ENCODE data around the gene ARL6IP1. TPM values are rescaled to one million over a fixed set of nuclear protein-coding genes. Genes with fewer than 3 reads are reported as not detected.

ARL6IP1 gene
- total RNA-seq, 1 donor from 2014 or later = 109 TPM

GRCh38 chr16:18816286-18816685 is 14.9 kb upstream of the ARL6IP1 start:
- H3K36me3 Mint-ChIP-seq (ENCODE audit: low read depth) = peaks cover 46% of the 10 kb centered on the region
- intact Hi-C loops (cut with micrococcal nuclease) = no loop called here
- no peak for DNase-seq (ENCODE audit: low spot score)
- H3K4me1 Mint-ChIP-seq (ENCODE audit: low read depth) = peaks cover 12% of the 10 kb centered on the region
- no peak overlapping the region for H3K27ac Mint-ChIP-seq
- no peaks in the 10 kb centered on the region for H3K9me3 Mint-ChIP-seq
- no peaks in the 10 kb centered on the region for H3K27me3 Mint-ChIP-seq (ENCODE audit: insufficient read depth)
- H3K4me3 Mint-ChIP-seq = no peak overlapping the region

GRCh38 chr16:18811925-18812324 is 10.6 kb upstream of the ARL6IP1 start:
- Mint-ChIP-seq H3K27me3 (ENCODE audit: insufficient read depth) (no peaks in the 10 kb centered on the region), H3K4me1 (ENCODE audit: low read depth) (peaks cover 2% of the 10 kb centered on the region), H3K36me3 (ENCODE audit: low read depth) (peaks cover 53% of the 10 kb centered on the region), H3K4me3 (no peak overlapping the region), H3K9me3 (no peaks in the 10 kb centered on the region), H3K27ac (no peak overlapping the region)
- intact Hi-C loops (cut with micrococcal nuclease) = no loop called here
- DNase-seq (ENCODE audit: low spot score) = no peak

- H3K36me3 Mint-ChIP-seq (ENCODE audit: low read depth) = peaks cover 51% of the 10 kb centered on the region
- H3K4me3 Mint-ChIP-seq = no peak overlapping the region
- peaks cover 30% of the 10 kb centered on the region for H3K4me1 Mint-ChIP-seq (ENCODE audit: low read depth)
- H3K27me3 Mint-ChIP-seq (ENCODE audit: insufficient read depth) = no peaks in the 10 kb centered on the region
- intact Hi-C loops (cut with micrococcal nuclease) = no loop called here
- DNase-seq (ENCODE audit: low spot score) = no peak
- no peaks in the 10 kb centered on the region for H3K9me3 Mint-ChIP-seq
- H3K27ac Mint-ChIP-seq = no peak overlapping the region
Measured at GRCh38 chr16:18809165-18809564, 7.8 kb upstream of the ARL6IP1 start.

GRCh38 chr16:18805257-18805773 is 4.0 kb upstream of the ARL6IP1 start:
- H3K4me1 Mint-ChIP-seq (ENCODE audit: low read depth) = peaks cover 46% of the 10 kb centered on the region
- H3K9me3 Mint-ChIP-seq = no peaks in the 10 kb centered on the region
- no peak for DNase-seq (ENCODE audit: low spot score)
- peaks cover 38% of the 10 kb centered on the region for H3K36me3 Mint-ChIP-seq (ENCODE audit: low read depth)
- intact Hi-C loops (cut with micrococcal nuclease) = no loop called here
- no peak overlapping the region for H3K4me3 Mint-ChIP-seq
- H3K27ac Mint-ChIP-seq = peak overlapping the region; percentile 90
- no peaks in the 10 kb centered on the region for H3K27me3 Mint-ChIP-seq (ENCODE audit: insufficient read depth)

GRCh38 chr16:18804540-18804939 is 3.2 kb upstream of the ARL6IP1 start:
- DNase-seq (ENCODE audit: low spot score) = no peak
- Mint-ChIP-seq H3K27ac (peak overlapping the region; percentile 90), H3K4me1 (ENCODE audit: low read depth) (peaks cover 54% of the 10 kb centered on the region), H3K27me3 (ENCODE audit: insufficient read depth) (no peaks in the 10 kb centered on the region), H3K4me3 (peak overlapping the region; percentile 68), H3K36me3 (ENCODE audit: low read depth) (peaks cover 40% of the 10 kb centered on the region), H3K9me3 (no peaks in the 10 kb centered on the region)
- intact Hi-C loops (cut with micrococcal nuclease) = loop anchor here (5.0 kb wide), 1 partner anchor 143 kb away; no protein-coding TSS in a partner anchor

GRCh38 chr16:18803569-18804462 is 2.5 kb upstream of the ARL6IP1 start:
- Mint-ChIP-seq H3K27me3 (ENCODE audit: insufficient read depth) (no peaks in the 10 kb centered on the region), H3K9me3 (no peaks in the 10 kb centered on the region), H3K36me3 (ENCODE audit: low read depth) (peaks cover 37% of the 10 kb centered on the region), H3K4me1 (ENCODE audit: low read depth) (peaks cover 61% of the 10 kb centered on the region), H3K4me3 (peak overlapping the region; percentile 68), H3K27ac (peak overlapping the region; percentile 90)
- intact Hi-C loops (cut with micrococcal nuclease) = loop anchor here (5.0 kb wide), 1 partner anchor 143 kb away; no protein-coding TSS in a partner anchor
- DNase-seq (ENCODE audit: low spot score) = no peak

GRCh38 chr16:18802767-18803343 is 1.5 kb upstream of the ARL6IP1 start:
- peak overlapping the region; percentile 90 for H3K27ac Mint-ChIP-seq
- peak overlapping the region; percentile 95 for H3K4me3 Mint-ChIP-seq
- no peaks in the 10 kb centered on the region for H3K9me3 Mint-ChIP-seq
- H3K4me1 Mint-ChIP-seq (ENCODE audit: low read depth) = peaks cover 70% of the 10 kb centered on the region
- peaks cover 31% of the 10 kb centered on the region for H3K36me3 Mint-ChIP-seq (ENCODE audit: low read depth)
- no peaks in the 10 kb centered on the region for H3K27me3 Mint-ChIP-seq (ENCODE audit: insufficient read depth)
- intact Hi-C loops (cut with micrococcal nuclease) = loop anchor here (5.0 kb wide), 1 partner anchor 144 kb away; no protein-coding TSS in a partner anchor
- no peak for DNase-seq (ENCODE audit: low spot score)

- Mint-ChIP-seq H3K4me3 (peak overlapping the region; percentile 95), H3K9me3 (no peaks in the 10 kb centered on the region), H3K4me1 (ENCODE audit: low read depth) (peaks cover 71% of the 10 kb centered on the region), H3K27me3 (ENCODE audit: insufficient read depth) (no peaks in the 10 kb centered on the region), H3K27ac (peak overlapping the region; percentile 97), H3K36me3 (ENCODE audit: low read depth) (peaks cover 35% of the 10 kb centered on the region)
- intact Hi-C loops (cut with micrococcal nuclease) = loop anchor here (1.0 to 5.0 kb wide), 7 partner anchors 10 to 755 kb away; partner anchors contain the start of genes COQ7, RPS15A, SMG1 and VPS35L
- no peak for DNase-seq (ENCODE audit: low spot score)
Measured at GRCh38 chr16:18800775-18801144, 589 bp downstream of the ARL6IP1 start.

- intact Hi-C loops (cut with micrococcal nuclease) = loop anchor here (5.0 kb wide), 1 partner anchor 147 kb away; no protein-coding TSS in a partner anchor
- peak overlapping the region; percentile 97 for H3K27ac Mint-ChIP-seq
- H3K4me1 Mint-ChIP-seq (ENCODE audit: low read depth) = peaks cover 70% of the 10 kb centered on the region
- H3K4me3 Mint-ChIP-seq = peak overlapping the region; percentile 95
- no peak for DNase-seq (ENCODE audit: low spot score)
- H3K36me3 Mint-ChIP-seq (ENCODE audit: low read depth) = peaks cover 38% of the 10 kb centered on the region
- H3K9me3 Mint-ChIP-seq = no peaks in the 10 kb centered on the region
- no peaks in the 10 kb centered on the region for H3K27me3 Mint-ChIP-seq (ENCODE audit: insufficient read depth)
Measured at GRCh38 chr16:18800293-18800692, 1.1 kb downstream of the ARL6IP1 start.

GRCh38 chr16:18799500-18799899 is 1.8 kb downstream of the ARL6IP1 start:
- Mint-ChIP-seq H3K27me3 (ENCODE audit: insufficient read depth) (no peaks in the 10 kb centered on the region), H3K4me1 (ENCODE audit: low read depth) (peaks cover 62% of the 10 kb centered on the region), H3K4me3 (peak overlapping the region; percentile 95), H3K27ac (no peak overlapping the region), H3K9me3 (no peaks in the 10 kb centered on the region), H3K36me3 (ENCODE audit: low read depth) (peaks cover 41% of the 10 kb centered on the region)
- no peak for DNase-seq (ENCODE audit: low spot score)
- intact Hi-C loops (cut with micrococcal nuclease) = no loop called here

GRCh38 chr16:18797746-18798145 is 3.6 kb downstream of the ARL6IP1 start:
- Mint-ChIP-seq H3K9me3 (no peaks in the 10 kb centered on the region), H3K27me3 (ENCODE audit: insufficient read depth) (no peaks in the 10 kb centered on the region), H3K4me3 (no peak overlapping the region), H3K27ac (no peak overlapping the region), H3K36me3 (ENCODE audit: low read depth) (peaks cover 45% of the 10 kb centered on the region), H3K4me1 (ENCODE audit: low read depth) (peaks cover 52% of the 10 kb centered on the region)
- no peak for DNase-seq (ENCODE audit: low spot score)
- intact Hi-C loops (cut with micrococcal nuclease) = no loop called here

GRCh38 chr16:18796377-18796776 is 5.0 kb downstream of the ARL6IP1 start:
- no peak for DNase-seq (ENCODE audit: low spot score)
- H3K4me1 Mint-ChIP-seq (ENCODE audit: low read depth) = peaks cover 63% of the 10 kb centered on the region
- intact Hi-C loops (cut with micrococcal nuclease) = no loop called here
- no peaks in the 10 kb centered on the region for H3K27me3 Mint-ChIP-seq (ENCODE audit: insufficient read depth)
- no peak overlapping the region for H3K4me3 Mint-ChIP-seq
- H3K9me3 Mint-ChIP-seq = no peaks in the 10 kb centered on the region
- no peak overlapping the region for H3K27ac Mint-ChIP-seq
- peaks cover 55% of the 10 kb centered on the region for H3K36me3 Mint-ChIP-seq (ENCODE audit: low read depth)

Data from activated T-helper 1 cell treated with anti-CD3 and anti-CD28 coated beads, Interleukin-12 subunit alpha, Interleukin-12 subunit beta, Interleukin-2, Interleukin-4 antibody, amounts not matched to agents 30 ng/mL and 10 ng/mL and 1 ng/mL, durations not matched to agents 14 hours and 24 hours and 36 hours (primary cell).